HG02798 (cell line): ENCODE data around the gene APOL4.
"Not testable (repeated sequence)": the region's sequence is repeated elsewhere in the genome, so short reads cannot be mapped to it uniquely, and the experiment has no call there.

Experiments used
- ATAC-seq: cut with Tn5 transposase; IDR thresholded peaks from one replicate; pipeline ENCODE4 v1.9.1; 2021; ENCODE audit warnings: mild to moderate bottlenecking; ENCODE audit not compliant: unreplicated experiment, poor library complexity

Gene APOL4

GRCh38 chr22:36160499-36160942 is 41.1 kb downstream of the APOL4 start, which contains the start of gene APOL3:
Gene APOL3, minus strand, starts transcription at chr22:36160755. Its CDS starts 11,700 bp downstream, at chr22:36149055.
- no peak for ATAC-seq

DNA sequence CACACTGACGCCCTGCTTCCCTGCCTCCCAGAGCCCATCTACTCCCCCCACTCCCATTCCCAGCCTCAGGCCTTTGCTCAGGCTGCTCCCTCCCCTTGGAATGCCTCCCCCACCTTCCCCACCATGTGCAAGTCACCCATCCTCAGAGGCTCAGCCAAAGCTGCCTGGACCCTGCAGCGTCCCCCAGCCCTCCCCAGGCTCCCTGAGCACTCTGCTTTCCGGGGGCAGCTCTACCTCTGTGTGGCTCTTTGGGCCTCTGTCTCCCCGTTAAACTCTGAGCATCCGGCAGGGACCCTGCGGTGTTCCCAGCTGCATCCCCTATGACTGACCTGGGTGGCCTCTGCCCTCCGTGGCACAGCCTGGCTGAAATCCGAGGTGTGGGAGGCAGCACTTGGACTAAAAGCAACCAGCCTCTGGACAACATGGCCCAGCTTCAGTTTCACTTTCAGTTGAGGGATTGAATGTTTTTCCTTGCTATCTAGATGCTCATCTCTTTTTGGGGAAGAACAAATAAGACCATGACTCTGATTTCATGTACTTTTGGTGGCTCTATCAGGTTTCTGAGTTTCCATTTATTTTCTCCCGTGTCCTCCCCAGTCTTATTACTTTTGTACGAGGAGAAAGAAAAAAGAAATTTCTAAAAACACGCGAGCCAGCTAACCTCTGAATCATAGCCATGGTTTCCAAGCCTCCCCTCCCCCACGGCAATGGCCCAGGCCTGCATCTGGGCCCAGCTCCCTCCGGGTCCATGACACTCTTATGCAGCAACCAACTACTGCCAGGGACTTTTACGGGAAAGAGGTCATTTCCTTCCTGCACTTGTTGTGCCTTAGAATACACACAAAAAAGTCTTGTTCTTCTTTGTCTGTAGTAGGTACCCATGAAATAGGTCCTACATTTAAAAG is 44.8 kb downstream of the APOL4 start:
- ATAC-seq = no peak

- no peak for ATAC-seq
Observed at GRCh38 chr22:36156119-36156514, 45.5 kb downstream of the APOL4 start.

DNA sequence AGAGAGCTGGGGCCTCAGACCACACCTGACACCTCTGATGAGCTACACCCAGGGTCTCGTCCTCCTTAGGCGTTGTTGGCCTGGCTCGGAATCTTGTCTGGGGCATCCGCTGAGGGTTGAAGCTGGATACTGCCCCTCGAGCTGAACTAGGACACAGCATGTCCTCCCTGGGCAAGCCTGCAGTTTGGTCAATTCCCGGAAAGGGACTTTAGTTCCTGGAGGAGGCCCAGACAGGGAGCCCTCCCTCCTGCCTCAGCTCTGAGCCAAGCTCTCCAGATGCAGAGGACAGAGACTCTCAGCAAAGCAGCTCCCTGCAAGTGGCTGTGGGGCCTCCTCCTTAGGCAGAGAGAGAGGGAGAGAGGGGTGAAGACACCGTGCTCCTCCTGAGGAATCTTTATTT is 45.9 kb downstream of the APOL4 start:
- no peak for ATAC-seq

- no peak for ATAC-seq
Observed at GRCh38 chr22:36154423-36154945, 47.1 kb downstream of the APOL4 start.

GRCh38 chr22:36153501-36154422 is 47.8 kb downstream of the APOL4 start:
- no peak for ATAC-seq

DNA sequence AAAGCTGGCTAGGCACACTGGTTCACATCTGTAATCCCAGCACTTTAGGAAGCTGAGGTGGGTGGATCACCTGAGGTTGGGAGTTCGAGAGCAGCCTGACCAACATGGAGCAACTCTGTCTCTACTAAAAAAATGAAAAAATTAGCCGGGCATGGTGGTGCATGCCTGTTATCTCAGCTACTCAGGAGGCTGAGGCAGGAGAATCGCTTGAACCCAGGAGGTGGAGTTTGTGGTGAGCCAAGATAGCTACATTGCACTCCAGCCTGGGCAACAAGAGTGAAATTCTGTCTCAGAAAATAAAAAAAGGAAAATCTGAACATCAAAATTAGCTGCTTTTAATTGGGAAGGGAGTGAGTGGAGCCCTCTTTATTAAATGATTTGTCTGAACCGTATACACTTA is 48.8 kb downstream of the APOL4 start:
- not testable (repeated sequence) for ATAC-seq

- ATAC-seq = no peak
Observed at GRCh38 chr22:36152088-36152487, 49.5 kb downstream of the APOL4 start.

- ATAC-seq = no peak
Observed at GRCh38 chr22:36151006-36151595, 50.5 kb downstream of the APOL4 start.

DNA sequence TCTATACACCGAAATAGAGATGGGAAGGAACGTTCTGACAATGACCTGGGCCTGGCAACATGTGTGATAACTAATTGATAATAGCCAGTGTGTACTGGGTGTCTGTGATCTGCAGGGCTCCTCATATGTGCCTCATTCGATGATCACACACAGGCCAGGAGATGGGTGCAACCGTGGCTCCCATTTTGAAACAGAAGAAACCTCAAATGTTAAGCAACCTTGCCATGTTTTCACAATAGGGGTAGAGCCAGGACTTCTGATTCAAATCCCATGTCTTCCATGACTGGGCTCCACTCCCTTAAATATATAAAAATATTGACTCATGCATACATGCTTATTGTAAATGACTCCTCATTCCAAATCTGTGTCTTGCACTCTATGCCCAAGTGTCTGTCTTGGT is 52.2 kb downstream of the APOL4 start:
- ATAC-seq = no peak

DNA sequence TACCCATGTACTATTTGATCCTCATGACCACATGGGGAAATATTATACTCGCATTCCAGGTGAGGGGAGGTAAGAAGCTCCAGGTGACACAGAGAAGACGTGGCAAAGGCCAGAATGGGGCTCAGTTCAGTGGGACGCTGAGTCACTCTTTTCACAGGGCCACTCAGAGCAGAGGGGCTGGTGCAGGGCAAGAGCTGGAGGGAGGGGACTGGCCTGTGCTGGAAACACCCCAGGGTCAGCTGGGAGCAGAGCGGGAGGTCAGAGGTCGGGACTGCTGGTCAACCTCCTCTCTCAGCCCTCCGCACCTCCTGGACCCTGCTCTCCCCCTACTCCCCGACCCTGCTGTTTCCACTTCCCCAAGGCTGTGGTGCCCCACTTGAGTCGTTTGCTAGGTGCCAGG is 53.2 kb downstream of the APOL4 start:
- ATAC-seq = no peak

- ATAC-seq = no peak
Observed at GRCh38 chr22:36147196-36147791, 54.3 kb downstream of the APOL4 start.

- ATAC-seq = no peak
Observed at GRCh38 chr22:36145881-36146280, 55.7 kb downstream of the APOL4 start.

DNA sequence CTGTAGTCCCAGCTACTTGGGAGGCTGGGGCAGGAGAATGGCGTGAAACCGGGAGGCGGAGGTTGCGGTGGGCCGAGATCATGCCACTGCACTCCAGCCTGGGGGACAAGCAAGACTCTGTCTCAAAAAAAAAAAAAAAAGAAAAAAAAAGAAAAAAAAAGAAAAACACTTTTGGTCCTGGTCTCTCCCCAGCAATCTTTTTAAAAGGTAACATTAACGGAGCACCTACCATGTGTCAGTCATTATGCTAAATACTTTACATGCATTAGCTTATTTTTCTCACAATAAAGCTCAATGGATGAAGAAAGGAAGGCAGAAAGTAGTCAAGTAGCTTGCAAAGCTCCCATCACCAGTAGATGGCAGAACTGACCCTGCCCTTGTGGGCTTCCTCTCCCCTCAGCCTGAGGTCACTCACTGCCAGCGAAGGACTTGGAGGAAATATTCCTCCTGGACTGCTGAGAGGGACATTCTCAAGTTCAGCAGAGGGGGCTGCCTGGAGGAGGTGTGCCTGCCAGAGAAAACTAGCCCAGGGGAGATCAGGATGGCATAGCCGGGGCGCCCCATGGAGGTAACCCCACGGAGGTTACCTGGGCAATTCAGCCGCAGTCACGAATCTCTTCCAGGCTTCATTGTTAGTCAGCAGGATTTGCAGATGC is 56.6 kb downstream of the APOL4 start:
- ATAC-seq = no peak

GRCh38 chr22:36143956-36144355 is 57.7 kb downstream of the APOL4 start:
- ATAC-seq = no peak

DNA sequence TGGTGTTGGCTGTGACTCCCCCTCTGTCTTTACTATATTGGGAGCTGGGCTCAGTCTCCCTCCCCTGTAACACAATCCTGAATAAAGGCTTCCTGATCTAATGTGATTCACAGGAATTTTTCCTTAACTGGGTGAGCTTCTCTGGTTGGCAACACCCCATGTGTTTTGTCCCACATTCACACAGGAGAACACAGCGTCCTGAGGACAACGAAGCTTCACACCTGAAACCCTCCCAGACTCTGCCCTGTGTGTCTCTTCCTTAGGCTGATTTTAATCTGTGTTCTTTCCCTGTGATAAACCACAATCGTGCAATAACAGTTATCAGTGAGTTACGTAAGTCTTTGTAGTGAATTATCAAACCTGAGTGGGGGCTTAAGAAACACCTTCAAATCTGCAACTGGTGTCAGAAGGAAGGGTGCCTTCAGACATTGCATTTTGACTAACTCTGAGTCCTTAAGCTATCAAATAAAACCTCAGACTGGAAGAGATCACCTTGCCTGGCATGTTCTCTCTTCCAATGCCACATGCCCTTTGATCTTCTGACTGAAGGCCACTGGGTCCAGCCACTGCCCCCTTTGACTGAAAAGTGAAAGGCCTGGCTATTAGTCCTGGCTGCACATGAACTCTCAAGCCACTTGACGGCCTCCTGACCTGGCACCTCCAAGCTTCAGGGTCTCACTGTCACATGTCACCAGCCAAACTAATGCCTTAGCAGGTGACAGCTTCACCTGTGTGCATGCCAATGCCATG is 58.4 kb downstream of the APOL4 start:
- no peak for ATAC-seq

DNA sequence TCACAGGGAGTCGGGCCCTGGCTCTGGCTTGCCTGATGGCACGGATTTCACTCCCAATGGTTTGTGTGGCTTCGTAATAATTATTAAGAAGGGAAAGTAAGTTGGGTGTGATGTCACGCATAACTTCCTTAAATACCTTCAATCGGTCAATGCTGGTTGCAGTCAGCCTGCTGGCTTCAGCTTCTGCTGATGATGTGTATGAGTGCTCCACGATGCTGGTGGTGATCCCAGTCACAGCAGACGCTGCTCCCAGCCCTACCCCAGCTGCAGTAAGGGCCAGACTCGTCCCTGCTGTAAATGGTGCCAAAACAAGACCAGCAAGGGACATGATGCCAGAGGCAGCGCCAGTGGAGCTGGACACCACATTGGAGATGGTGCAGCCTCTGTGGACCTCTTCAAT is 60.1 kb downstream of the APOL4 start:
- no peak for ATAC-seq
